Fibroblast of skin of scalp (primary cell): ENCODE data around the gene IER5L.
A peak's percentile ranks its signal among the peaks of the same experiment; 100 is the strongest.
"Not testable (repeated sequence)": the region's sequence is repeated elsewhere in the genome, so short reads cannot be mapped to it uniquely, and the experiment has no call there.

Source experiments
- DNase-seq: peaks from one replicate; pipeline ENCODE4 v3.0.0-alpha.2; 2013

Gene IER5L

DNA sequence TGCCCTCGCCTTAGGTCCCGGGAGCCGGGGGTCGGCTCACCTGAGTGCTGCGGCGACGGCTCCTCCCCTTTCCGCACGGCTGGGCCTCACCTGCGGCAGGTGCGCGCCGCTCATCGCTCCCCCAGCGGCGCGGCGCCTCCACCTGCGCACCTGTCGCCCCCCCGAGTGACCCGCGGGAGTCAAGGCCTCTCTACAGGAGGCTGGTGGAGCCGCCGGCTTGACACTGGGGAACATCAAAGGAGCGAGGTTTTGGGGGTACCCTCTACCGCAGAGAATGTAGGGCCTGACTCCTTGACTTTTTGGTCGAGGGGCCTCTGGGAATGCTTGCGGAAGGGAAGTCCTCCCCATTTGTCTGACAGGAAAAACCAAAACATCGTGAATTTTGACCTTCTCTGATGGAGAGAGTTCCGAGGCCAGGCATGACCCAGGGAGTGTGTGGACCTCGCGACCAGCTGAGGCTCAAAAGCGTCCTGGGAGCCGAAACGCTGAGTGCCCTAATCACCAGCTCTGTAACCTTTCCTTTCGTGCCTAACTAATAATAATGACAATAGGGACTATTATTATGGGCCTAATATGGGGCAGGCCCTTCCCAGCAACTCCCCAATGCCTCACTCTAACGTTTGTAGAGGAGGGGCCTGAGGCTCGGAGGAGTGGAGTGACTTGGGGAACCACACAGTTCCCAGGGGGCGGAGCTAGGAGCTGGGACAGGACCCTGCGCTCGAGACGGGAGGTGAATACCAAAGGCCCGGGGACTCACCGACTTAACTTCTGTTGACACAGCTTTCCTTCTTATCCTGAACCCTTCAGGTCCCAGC lies 714 bp upstream of the IER5L start:
- no peak for DNase-seq

DNA sequence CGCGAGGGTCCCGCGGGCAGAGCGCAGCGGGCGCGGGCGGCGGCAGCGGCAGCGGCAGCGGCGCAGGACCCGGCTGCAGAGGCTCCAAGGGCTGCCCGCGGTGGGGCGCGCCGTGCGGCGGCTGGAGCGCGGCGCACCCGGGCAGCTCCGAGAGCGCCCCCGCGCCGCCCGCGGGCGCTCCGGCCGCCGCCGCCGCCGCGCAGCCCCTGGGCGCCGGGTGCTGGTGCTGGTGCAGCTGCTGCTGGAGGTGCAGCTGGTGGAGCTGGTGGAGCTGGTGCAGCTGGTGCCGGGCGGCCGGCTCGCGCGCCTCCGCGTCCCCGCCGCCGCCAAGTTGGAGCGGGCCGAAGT lies 644 bp downstream of the IER5L start:
- no peak for DNase-seq

DNA sequence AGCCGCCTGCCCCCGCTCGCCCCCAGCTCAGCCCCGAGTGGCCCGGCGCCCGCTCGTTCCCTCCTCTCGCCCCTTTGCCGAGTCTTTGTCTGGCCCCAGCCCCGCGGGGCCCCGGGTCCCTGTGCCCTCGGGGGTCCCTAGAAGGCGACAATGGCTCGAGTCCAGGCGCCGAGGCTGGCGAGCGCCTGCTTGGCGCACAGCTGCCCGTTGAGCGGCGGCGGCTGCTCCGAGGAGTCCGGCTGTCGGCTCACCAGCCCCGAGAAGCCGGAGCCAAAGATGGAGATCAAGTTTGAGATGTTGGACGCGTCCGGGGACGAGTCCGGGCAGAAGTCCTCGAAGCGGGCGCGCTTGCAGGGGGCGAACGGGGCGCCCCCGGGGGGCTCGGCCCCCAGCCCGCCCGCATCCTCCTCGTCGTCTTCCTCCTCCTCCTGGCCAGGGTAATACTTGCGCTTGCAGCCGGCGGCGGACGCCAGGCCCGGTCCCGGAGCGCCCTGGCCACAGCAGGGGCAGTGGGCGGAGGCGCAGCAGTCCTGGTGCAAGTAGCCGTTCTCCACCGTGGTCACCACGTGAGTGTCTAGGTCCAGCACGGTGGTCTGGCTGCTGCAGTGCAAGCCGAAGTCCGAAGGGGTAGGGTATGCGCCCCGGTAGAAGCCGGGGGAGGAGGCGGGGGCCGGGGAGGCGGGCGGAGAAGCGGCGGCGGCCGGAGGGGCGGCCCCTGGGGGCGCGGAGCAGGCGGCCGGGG lies 1.2 kb downstream of the IER5L start:
- DNase-seq, result no peak

DNA sequence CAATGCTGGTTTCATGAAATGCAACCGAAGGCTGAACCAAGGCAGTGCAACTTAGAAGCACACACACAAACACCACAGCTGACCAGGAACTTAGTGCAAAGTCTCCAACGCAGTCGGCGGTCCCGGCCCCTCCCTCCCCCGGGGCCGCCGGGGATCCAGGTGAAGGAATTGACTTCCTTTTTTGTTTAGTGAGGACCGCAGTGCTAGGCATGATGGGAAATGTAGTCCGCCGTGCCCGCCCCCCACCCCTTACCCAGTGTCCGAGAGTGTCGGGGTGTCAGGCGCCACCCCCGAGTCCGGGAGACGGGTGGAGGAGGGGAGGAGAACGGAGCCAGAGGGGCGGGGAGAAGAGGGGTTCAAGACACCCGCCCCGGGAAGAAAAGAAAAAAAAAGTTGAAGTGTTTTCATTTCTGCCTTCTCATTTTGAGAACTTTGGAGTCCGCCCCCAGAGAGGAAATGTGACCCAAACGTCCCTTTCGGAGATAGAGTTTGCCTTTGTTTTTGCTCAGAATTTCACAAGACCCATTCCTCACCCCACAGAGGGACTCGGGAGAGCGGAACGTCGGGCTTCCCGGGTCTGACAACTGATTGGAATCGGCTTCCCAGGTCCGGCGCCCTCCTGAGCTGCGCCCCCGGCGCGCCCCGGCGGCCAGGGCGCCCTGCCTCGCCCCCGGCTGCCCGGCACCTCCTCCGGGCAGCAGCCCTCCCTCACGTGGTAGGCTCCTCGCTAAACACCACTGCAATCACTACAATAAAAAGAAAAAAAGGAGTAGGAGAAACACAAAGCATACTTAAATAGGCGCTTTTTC lies 2.0 kb downstream of the IER5L start:
- DNase-seq, result peak; percentile 92

DNA sequence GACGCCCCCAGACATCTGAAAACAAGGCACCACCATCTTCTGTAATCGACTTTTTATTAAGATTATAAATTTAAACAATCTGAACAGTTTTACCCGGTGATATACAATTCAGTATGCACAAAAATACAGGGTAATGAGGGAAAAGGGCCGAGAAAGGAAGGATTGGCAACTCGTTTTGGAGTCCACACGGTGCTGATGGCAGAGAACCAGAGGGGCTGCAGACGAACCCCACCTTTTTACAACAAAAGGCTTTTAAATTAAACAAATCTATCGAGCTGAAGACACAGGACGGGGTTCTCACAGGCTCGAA lies 2.6 kb downstream of the IER5L start:
- DNase-seq, result no peak

DNA sequence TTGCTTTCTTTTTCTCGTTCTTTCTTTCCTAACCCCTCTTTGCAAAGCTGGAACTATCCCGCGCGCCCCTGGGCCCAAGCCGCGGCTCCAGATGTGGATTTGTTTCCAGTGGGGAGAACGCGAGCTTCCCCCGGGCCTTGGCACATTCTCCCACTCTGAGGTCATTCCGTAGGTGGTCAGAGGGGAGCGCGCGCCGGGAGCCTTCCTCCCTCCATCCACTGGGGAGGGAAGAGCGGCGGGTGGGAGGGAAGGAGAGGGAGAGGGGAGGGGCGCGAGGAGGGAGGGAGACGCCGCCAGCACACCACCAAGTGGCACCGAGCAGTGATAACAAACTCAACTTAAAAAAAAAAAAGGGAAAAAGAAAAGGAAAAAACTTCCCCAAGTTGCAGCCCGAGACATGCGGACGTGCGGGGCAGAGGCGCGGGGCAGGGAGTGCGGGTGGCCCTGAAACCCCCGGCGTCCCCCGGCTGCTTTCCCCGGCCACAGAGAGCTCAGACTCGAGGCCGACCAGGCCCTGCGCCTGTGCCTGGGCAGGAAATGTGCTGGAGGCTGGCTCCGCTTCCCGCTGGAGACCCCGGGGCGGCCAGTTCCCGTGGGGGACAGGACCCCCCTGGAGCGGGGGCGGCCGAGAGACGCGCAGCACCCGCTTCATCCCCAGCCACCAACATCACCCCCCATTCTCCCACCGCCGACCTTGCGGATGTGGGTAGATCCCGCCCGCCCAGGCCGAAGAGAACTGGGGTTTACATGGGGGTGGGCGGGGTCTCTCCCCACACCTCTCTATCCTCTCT lies 3.1 kb downstream of the IER5L start:
- DNase-seq, result peak; percentile 96

DNA sequence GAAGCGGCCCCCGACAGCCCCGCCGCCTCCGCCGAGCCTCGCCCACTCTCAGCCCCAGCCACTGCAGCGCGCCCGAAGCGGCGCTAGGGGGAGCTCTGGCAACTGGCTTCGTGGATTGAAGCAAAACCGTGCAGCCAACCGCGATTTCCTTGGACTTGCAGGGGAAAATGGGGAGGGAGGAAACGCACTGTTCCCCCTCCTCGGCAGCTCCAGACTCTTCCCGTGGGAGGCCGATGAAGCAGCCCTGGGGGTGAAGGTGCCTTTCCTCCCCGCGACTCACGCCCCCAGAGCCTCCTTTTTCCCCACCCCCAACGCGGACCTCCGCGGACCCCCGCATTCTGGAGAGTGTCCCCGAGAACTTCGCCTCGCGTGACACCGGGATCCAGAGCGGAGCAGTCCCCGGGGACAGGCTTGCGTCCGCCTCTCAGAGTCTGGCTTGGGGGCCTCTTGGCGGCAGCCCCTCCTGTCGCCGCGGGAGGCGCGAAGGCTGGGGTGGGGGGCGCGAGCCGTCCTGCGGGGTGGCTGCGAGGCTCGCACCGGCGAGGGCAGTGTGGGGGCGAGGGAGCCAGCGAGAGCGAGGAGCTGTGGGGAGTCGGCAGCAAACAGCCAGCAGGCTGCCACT lies 3.8 kb downstream of the IER5L start:
- DNase-seq, result peak; percentile 95

DNA sequence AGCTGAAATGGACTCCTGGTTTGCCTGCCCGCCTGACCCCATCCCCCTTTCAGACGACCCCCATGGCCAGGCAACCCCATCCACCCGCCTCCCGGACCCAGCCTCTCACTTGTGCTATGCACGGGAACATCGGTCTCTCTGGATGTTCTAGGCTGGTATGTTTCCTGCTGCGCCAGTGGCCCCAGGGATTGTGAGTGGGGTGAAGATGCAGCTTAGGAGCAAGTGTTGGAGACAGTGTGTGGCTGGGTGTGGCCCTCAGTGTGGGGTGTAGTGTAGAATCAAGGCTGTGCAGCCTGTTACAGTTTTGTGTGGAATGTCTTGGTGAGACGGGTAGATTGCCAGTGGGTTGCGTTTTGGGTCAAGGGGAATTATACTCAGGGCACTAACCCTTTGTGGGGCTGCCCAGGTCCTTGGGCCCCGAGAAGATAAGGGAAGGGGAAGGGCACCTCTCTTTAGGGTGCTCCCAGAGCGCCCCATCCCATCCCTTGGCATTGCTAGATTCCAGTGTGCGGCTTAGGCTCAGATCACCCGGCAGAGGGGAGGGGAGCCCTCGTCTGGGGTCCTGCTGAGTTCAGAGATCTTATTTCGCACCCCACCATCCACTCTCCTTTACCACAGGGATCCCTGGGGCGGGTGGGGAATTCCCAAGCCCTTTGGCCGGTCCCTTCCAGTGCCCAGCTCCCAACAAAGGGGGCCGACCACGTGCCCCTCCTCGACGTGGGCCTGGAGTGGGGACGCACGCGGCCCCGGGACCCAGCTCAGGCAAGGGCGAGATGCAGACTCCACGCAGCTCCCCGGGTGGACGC lies 4.6 kb downstream of the IER5L start:
- DNase-seq, result peak; percentile 47

DNA sequence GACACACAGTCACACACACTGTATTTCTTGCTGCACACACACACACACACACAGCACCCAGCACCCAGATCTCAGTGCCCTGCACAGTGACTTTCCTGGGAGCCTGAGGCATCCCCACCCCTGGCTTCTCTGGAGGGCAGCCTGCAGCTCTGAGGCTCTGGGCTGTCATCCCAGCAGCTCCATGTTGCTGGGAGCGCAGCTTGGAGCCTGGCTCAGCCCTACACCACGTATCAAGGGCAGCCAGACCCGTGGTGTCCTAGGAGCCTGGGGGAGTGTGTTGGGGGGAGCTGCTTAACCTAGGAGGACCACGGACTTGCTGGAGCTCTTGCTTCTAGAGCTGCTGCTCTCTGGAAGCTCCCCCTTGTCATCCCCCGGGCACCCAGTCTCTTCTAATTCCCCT lies 5.2 kb downstream of the IER5L start:
- no peak for DNase-seq

DNA sequence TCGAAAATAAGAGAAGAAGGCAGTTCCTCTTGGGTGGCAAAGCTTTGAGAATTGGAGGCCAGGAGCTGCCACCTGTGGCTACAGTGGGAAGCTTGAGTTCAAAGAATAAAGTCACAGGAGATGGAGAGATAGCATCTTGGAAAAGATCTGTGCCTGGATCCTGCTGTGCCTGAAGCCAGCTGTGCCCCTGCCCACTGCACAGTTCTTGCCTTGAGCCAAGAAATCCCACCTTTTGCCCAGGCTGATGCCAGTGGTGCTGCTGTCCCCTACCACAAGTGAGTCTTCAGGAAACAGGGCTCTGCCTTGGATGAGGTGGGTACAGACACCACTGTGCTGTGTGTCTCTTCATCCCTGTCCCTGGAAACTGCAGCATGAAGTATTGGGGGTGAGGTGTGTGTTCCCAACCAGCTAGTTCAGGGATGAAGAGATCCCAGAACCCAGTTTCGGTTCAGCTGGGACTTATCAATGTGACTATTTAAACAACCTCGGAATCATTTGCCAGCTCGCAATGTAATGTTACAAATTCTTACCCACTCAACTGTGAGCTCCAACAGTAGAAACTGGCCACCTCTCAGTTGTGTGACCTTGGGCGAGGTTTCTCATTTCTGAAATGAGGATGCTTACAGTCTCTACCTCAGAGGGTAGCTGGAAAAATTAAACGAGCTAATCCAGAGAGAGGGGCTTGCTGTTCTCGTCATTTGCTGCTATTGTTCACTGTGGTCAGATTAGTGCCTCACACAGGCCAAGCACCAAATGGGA lies 5.9 kb downstream of the IER5L start:
- DNase-seq, result no peak

DNA sequence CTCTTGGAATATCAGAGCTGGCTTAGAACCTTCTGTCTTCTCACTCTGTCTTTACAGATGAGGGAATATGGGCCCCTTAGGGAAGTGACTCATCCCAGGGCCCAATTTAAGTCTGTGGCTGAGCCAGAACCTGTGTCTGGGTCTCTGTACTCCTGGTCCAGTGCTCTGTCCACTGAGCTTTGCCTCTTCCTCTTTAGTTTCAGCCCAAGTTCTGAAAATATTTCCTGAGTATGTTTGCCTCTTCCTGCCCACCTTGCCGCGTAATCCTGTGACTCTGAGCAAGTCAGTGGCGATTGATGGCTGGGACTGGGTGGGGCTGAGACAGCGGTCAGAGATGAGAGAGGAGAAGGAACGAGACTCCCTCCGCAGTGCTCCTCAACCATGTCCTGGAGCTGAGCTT lies 7.8 kb downstream of the IER5L start:
- DNase-seq, result no peak

DNA sequence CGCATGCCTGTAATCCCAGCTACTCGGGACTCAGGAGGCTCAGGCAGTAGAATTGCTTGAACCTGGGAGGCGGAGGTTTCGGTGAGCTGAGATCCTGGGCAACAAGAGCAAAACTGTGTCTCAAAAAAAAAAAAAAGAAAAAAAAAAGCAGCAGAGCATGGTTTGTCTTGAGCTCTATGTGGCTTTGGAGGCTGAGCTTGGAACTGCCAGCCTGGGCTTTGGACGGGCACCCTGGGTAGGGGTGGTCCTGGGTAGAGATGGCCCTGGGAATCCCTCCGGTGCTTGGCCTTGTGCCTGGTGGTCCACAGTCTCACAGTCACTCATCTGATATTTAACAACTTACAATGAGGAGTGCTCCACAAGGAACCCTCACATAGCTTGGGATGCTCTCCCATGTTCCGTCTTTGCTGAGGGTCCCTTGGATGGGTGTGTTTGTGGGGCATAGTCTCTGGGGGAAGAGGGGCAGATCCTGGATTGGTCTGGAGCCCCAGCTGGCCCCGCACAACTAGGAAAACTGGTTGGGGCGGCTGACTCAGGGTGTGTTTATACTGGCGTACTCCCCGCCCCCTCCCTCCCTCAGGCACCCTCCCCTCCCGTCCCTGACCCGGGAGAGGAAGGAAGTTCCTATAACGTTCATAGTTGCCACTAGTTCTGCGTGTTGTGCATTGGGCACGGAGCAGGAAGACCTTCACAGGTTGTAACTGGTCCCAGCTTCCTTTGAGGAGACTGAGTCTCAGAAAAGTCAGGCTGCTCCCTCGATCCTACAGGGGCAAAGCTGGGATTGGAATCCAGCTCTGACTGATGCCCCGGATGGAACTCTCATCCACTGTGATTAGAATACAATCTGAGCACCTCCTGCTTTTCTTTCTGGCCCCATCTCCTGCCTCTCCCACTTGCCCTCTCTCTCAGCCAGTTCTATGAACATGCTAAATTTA lies 11.2 kb downstream of the IER5L start:
- DNase-seq, result peak; percentile 82

DNA sequence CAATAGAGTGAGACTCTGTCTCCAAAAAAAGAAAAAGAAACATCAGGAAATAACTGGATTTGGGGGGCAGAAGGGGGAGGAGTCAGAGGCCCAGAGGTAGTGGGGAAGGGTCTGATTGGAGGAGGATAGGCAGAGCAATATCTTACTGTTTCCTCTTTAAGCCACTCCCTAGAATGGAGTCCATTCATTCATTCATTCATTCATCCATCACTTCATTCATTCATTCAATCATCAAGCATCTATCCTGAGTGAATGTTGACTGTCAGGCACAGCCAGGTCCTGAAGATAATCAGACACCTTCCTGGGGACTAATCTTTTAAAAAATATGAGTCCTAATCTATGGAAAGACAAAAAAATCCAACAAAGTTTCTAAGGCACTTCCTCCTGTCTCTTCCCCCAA lies 12.9 kb downstream of the IER5L start:
- no peak for DNase-seq

DNA sequence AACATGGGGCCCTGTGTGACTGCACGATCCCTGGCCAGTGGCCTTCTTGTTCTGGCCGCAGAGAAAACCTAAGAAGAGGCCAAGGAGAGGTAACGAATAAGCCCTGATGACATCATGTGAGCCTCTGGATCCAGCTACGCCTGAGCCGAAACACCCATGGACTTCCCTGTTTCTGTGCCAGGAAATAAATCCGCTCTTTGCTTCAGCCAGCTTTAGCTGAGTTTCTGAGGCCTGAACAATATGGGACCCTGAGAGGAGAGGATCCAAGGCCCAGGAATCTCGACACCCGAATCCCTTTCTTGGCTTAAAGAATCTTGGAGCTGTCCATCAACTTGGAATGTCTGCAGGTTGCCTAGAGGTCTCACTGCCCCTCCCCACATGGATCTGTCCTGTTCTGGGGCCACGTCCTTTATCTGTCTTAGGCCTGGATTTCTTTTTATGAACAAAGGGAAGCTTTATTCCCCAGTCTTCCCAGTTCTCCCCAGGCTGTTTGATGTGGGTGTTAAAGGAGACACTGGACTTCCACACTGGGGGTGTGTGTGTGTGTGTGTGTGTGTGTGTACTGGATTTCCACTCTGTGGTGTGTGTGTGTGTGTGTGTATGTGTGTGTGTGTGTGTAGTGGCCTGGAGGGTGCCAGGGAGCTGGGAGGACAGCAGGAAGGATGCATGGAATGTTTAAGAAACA lies 13.7 kb downstream of the IER5L start:
- no peak for DNase-seq

DNA sequence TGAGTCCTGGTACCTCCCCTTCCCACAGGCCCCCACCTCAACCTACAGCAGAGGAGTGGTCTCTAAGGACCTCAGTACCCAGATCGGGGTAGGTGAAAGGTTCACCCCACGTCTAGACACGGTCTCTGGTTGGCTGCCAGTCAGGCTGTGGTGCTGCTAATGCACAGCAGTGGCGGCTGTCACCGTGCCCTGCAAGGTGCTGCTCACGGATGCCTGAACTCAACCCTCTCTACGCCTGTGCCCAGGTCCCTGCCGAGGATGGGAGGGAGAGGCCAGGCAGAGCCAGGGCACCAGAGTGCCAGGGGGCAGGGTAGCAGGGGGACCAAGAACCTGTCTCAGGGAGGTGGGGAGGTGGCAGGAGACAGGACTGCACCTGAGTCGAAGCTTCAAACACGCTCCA lies 14.3 kb downstream of the IER5L start:
- DNase-seq, result no peak

DNA sequence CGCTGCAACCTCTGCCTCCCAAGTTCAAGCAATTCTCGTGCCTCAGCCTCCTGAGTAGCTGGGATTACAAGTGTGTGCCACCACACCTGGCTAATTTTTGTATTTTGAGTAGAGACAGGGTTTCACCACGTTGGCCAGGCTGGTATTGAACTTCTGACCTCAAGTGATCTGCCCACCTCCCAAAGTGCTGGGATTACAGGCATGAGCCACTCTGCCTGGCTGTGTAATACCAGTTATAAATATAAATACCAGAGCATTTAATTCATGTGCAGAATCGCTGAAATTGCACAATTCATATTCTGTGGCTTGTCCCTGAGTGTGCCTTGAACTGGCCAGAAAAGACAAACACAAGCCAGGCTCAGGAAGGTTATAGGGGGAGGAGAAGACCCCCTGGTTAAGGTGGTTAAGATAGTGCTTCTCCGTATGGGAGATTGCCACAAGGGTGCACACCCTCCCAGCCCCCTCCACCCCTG lies 14.8 kb downstream of the IER5L start:
- not testable (repeated sequence) for DNase-seq

DNA sequence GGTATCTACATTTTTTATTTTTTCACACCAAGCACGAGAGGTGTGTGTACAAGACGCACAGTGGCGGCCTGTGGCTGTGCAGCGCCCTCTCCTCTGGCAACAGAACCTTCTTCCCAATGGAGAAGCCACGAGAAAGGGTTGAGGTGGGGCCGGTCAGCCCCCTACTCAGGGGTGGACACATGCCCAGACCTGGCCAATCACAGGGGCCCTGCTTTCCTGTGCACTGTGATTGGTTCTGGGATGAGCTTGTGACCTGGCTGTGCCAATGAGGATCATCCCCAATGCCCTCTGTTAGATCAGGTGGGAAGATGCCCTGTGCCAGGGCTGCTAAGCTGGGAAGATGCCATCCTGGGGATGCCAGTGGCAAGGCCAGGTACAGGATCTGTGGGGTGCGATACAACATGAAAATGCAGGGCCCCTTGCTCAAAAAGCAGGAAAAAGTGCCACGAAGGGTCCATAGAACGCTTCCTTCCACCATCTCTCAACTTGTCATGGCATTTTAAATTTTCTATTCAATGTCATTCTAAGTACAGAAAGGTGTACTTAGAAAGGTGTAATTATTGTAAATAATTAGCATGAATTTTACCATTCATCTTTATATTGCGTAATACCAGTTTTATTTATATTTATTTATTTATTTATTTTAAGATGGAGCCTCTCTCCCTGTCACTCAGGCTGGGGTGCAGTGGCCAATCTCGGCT lies 15.4 kb downstream of the IER5L start:
- no peak for DNase-seq

DNA sequence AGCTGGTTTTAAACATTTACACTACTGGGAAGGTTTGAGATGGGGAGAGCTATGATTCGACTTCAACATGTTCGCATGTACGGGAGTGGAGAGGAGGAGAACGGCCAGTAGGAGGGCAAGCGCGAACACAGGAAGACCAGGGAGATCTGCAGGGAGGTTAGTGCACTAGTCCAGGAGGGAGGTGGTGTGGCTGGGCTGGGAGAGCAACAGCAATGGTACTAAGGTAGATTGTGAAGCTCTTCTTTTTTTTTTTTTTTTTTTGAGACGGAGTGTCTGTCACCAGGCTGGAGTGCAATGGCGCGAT lies 16.6 kb downstream of the IER5L start:
- DNase-seq, result no peak
